ENCODE data around the gene GAL3ST3. TPM values are rescaled to one million over a fixed set of nuclear protein-coding genes. Genes with fewer than 3 reads are reported as not detected.

GAL3ST3 gene
- total and polyA plus RNA-seq, 2 experiments from 2014 or later = 15.6 to 63.4 TPM

- TF ChIP-seq ZNF462 (CRISPR knock-in tag; IDR thresholded peaks at IDR 0.05) (no peak), CREB1 (CRISPR knock-in tag; IDR thresholded peaks at IDR 0.05; ENCODE audit: low read depth) (no peak), EZH2phosphoT487 (IDR thresholded peaks at IDR 0.05; ENCODE audit: unreplicated experiment) (no peak), JUNB (IDR thresholded peaks at IDR 0.05; ENCODE audit: unreplicated experiment) (no peak)
Measured at GRCh38 chr11:65997286-65997685, 51.7 kb downstream of the GAL3ST3 start (continued).

GRCh38 chr11:65992056-65992455, 56.9 kb downstream of the GAL3ST3 start:
- Histone ChIP-seq H3K4me1 (ENCODE audit: insufficient read depth) (no peaks in the 10 kb centered on the region), H3K27me3 (ENCODE audit: insufficient read depth) (no peaks in the 10 kb centered on the region), H3K4me3 (no peak overlapping the region), H3K9me2 (ENCODE audit: insufficient read depth) (no peaks in the 10 kb centered on the region), H3K79me2 (replicated peaks; ENCODE audit: insufficient read depth) (no peaks in the 10 kb centered on the region), H3K36me3 (ENCODE audit: insufficient read depth) (no peaks in the 10 kb centered on the region), H2AFZ (no peak overlapping the region), H3K27ac (ENCODE audit: low read depth) (no peak overlapping the region), H4K20me1 (replicated peaks; ENCODE audit: insufficient read depth) (no peaks in the 10 kb centered on the region), H3F3A (replicated peaks; ENCODE audit: low read depth) (0 out of 2 replicates have a peak, but pooled peaks cover 7% of the 10 kb centered on the region), H3K4me2 (no peak overlapping the region)
- no peaks in the 10 kb centered on the region for H3K9me3 Mint-ChIP-seq
- DNase-seq (ENCODE audit: low spot score) (no peak), ATAC-seq (no peak)
- no peak for TF ChIP-seq ZNF331 (CRISPR knock-in tag; IDR thresholded peaks at IDR 0.05; ENCODE audit: low read depth)
- no peak for TF ChIP-seq EZH2phosphoT487 (IDR thresholded peaks at IDR 0.05; ENCODE audit: unreplicated experiment)
- TF ChIP-seq REST (IDR thresholded peaks at IDR 0.05; ENCODE audit: unreplicated experiment) = no peak
- no peak for TF ChIP-seq NANOG (IDR thresholded peaks at IDR 0.05; ENCODE audit: borderline replicate concordance)
- no peak for TF ChIP-seq POLR2AphosphoS5 (IDR thresholded peaks at IDR 0.05; ENCODE audit: low read depth)
- TF ChIP-seq CREB1 (CRISPR knock-in tag; IDR thresholded peaks at IDR 0.05; ENCODE audit: low read depth) = no peak
- no peak for TF ChIP-seq EZH2 (IDR thresholded peaks at IDR 0.05; ENCODE audit: low read depth, unreplicated experiment)
- TF ChIP-seq CTCF (conservative IDR thresholded peaks at IDR 0.05; ENCODE audit: low read depth in 2 of 2) = no peak
- H3K27me3 Mint-ChIP-seq (ENCODE audit: insufficient read depth, low read depth, poor library complexity) = peaks cover 5% of the 10 kb centered on the region
- no peak overlapping the region for H3K4me3 Mint-ChIP-seq
- no peak overlapping the region for H3K27ac Mint-ChIP-seq
- H3K4me1 Mint-ChIP-seq = no peaks in the 10 kb centered on the region
- peaks cover 6% of the 10 kb centered on the region; the same call in 1 of the 3 replicates for H3K36me3 Mint-ChIP-seq (ENCODE audit: low read depth)
